ENCODE data around the gene ADO. TPM values are rescaled to one million over a fixed set of nuclear protein-coding genes. Genes with fewer than 3 reads are reported as not detected.

Gene ADO
- total and polyA plus RNA-seq, 12 donors, result 5.3 to 27.2 (median 23.7) TPM

- Histone ChIP-seq H3K9me3 (replicated peaks in 1 of 3) (no peaks in the 10 kb centered on the region), H3K27ac (no peak overlapping the region), H3K27me3 (no peaks in the 10 kb centered on the region), H3K36me3 (replicated peaks in 1 of 2) (no peaks in the 10 kb centered on the region), H3K4me3 (no peak overlapping the region), H3K4me1 (replicated peaks in 1 of 2) (no peaks in the 10 kb centered on the region)
- 77 to 87% (median 82%) methylated on average over 1 of the region's 1 CpG for WGBS, 4 donors
- DNase-seq, result no peak
- TF ChIP-seq CTCF (IDR thresholded peaks at IDR 0.05), result no peak
- no peak for TF ChIP-seq POLR2A (IDR thresholded peaks at IDR 0.05)
- intact Hi-C loops (cut with DNase I), result no loop called here
These were observed 10.2 kb upstream of the ADO start for GRCh38 chr10:62794306-62794705.

GRCh38 chr10:62795100-62795499 is 9.4 kb upstream of the ADO start:
- Histone ChIP-seq H3K4me3 (no peak overlapping the region), H3K4me1 (replicated peaks in 1 of 2) (no peaks in the 10 kb centered on the region), H3K9me3 (replicated peaks in 1 of 3) (no peaks in the 10 kb centered on the region), H3K27me3 (no peaks in the 10 kb centered on the region), H3K27ac (no peak overlapping the region), H3K36me3 (replicated peaks in 1 of 2) (no peaks in the 10 kb centered on the region)
- DNase-seq, result no peak
- intact Hi-C loops (cut with DNase I), result no loop called here
- TF ChIP-seq POLR2A (IDR thresholded peaks at IDR 0.05) (no peak), CTCF (IDR thresholded peaks at IDR 0.05) (no peak)

DNA sequence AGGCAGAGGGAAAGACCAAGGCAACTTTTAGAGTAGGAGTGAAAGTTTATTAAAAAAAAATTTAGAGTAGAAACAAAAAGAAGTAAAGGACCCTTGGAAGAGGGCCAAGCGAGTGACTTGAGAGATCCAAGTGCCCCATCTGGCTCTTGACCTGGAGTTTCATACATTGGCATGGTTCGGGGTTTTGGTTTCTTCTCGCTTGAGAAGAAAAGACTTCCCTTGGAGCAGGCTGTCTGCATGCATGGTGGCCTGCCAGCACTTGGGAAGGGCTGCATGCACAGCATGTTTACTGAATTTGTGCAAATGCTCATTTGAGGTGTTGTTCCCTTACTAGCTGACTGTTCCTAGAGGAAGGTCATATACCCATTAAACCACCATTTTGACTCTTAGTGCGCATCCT is 8.8 kb upstream of the ADO start:
- Histone ChIP-seq H3K4me1 (replicated peaks in 1 of 2) (no peaks in the 10 kb centered on the region), H3K9me3 (replicated peaks in 1 of 3) (no peaks in the 10 kb centered on the region), H3K27ac (no peak overlapping the region), H3K4me3 (no peak overlapping the region), H3K27me3 (no peaks in the 10 kb centered on the region), H3K36me3 (replicated peaks in 1 of 2) (no peaks in the 10 kb centered on the region)
- no peak for TF ChIP-seq POLR2A (IDR thresholded peaks at IDR 0.05)
- no peak for TF ChIP-seq CTCF (IDR thresholded peaks at IDR 0.05)
- DNase-seq, result no peak
- intact Hi-C loops (cut with DNase I), result no loop called here
- WGBS, 4 donors, result 81 to 89% (median 86%) methylated on average over 4 of the region's 4 CpGs

GRCh38 chr10:62796896-62797295 is 7.6 kb upstream of the ADO start:
- Histone ChIP-seq H3K9me3 (replicated peaks in 1 of 3) (no peaks in the 10 kb centered on the region), H3K4me1 (replicated peaks in 1 of 2) (no peaks in the 10 kb centered on the region), H3K27me3 (no peaks in the 10 kb centered on the region), H3K4me3 (no peak overlapping the region), H3K27ac (no peak overlapping the region), H3K36me3 (replicated peaks in 1 of 2) (no peaks in the 10 kb centered on the region)
- TF ChIP-seq POLR2A (IDR thresholded peaks at IDR 0.05) (no peak), CTCF (IDR thresholded peaks at IDR 0.05) (no peak)
- intact Hi-C loops (cut with DNase I), result no loop called here
- 77 to 90% (median 85%) methylated on average over 3 of the region's 3 CpGs for WGBS, 4 donors
- DNase-seq, result no peak
